ENCODE results near the gene DNAH6.
"Not testable (repeated sequence)": the region's sequence is repeated elsewhere in the genome, so short reads cannot be mapped to it uniquely, and the experiment has no call there.

DNAH6 gene

DNA sequence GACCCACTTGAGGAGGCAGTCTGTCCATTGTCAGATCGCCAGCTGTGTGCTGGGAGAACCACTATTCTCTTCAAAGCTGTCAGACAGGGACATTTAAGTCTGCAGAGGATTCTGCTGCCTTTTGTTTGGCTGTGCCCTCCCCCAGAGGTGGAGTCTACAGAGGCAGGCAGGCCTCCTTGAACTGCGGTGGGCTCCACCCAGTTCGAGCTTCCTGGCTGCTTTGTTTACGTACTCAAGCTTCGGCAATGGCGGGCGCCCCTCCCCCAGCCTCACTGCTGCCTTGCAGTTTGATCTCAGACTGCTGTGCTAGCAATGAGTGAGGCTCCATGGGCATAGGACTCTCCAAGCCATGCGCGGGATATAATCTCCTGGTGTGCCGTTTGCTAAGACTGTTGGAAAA, 5.3 kb upstream of the DNAH6 start:
- DNase-seq (ENCODE audit: low read depth), result not testable (repeated sequence)

DNA sequence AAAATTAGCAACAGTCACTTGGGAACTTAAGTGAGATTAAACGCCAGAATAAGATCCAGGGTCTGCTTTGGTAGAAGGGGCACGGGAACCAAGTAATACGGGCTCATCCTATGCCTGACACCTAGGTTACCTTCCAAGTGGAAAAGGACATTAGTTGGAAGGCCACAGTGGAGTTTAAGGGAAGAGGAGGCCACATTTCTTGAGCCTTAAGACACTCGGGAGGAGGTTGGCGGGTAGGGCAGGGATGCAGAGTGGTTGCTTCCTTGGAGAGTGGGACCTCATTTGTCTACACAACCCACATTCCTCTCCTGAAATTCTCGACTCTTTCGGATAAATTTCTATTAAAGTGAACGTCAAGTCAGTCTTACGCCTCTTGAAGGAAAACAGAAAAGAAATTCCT, 510 bp upstream of the DNAH6 start:
- DNase-seq (ENCODE audit: low read depth), result no peak

DNA sequence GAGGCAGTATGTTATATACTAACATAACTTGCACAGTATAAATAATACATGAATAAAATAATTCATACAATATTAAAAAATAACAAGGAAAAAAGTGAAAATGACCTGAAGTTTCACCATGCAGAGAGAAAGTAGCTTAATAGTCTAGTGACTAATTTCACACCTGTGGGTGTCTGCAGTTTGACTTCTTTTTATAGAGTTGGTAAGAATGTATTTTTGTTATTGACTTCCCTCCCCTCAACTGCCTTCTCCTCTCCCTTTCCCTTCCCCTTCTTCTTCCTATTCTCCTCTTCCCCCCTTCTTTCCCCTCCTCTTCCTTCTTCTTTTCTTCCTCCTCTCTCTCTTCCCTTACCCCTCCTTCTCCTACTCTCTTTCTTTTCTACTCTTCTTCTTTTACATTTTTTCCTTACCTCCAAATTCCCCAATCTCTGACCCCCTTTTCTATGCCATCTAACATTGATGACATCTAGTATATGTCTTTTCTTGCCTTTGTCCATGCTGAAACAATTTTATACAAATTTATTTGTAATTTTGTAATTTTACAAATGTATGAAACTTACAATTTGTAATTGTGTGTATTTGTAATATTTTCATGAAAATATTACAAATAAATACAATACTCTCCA, 3.1 kb downstream of the DNAH6 start:
- no peak for DNase-seq (ENCODE audit: low read depth)

DNA sequence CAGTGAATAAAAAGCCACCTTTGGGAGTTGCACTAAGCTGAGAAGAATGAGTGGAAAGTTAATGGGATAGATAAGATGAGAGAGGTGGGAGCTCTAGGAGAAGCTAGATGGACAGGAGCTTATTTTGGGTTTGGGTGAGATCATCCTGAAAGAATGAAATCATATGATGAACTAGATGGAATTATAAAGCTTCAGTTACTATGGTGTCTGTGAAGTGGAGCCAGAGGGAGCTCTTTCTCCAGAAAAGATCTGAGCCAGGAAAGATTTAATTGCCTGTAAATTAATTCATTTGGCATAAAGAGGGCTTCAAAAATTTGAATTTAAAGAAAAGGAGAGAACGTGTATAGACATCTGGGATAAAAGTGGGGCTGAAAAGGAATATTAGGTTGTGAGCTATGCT, 10.3 kb downstream of the DNAH6 start:
- DNase-seq (ENCODE audit: low read depth), result no peak

DNA sequence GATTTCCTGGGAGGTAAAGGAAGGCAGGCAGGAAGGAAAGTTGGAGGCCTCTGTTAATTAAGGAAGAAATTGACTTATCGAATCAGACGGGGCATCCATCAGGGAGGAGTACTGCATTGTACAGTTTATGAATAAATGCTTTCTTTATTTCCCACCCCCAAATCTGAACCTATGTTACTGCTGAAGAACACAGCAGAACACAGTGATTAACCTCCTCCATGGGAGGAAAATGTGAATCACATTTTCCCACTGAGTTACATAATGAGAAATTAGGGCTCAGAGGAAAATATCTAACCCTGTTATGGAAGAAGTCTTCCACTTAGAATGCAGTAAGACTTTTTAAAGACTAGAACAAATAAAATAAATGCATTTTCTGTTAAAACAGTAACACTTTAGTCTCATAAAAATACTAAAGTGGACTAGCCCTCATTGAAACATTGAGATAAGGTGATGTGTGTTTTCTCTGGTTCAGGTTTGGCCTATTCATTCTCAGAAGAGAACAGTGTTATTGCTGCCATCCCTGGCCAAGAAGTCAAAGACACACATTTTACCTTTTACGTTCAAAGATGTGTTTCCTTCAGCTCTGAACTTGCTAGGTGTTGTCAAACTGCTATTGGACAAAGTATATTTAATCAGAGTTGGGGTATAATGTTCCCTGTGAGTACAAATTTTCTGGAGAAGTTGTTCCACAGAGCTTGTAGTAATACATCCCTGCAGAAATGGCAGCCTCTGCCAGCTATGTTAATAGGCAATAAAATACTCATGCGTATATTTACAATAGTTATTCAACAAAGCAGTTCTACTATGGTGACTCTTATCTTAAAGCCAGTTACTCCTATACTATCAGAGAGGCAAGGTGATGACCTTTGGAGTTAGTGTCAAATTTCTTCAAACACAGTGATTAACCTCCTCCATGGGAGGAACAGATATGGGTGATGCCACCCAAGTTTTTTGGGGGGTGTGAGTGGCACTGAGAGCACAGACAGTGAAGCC, 11.1 kb downstream of the DNAH6 start:
- DNase-seq (ENCODE audit: low read depth), result no peak

DNA sequence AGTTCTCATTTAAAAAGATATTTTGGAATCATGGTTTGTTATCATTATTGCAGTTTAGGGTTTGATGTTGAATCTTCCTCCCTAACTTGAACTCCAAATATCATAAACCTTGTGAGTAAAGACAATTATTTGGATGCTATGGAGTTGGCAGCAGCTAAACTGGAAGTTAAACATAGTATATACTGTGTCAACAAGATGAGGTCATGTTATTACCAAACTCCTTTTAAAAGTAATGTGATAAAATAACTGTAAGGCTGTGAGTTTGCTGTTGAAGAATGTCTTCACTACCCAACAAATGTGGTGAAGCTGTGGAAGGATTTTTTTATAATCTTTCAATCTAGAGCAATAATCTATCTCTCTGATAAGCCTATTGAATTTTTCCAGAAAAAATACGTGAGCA, 16.0 kb downstream of the DNAH6 start:
- no peak for DNase-seq (ENCODE audit: low read depth)

DNA sequence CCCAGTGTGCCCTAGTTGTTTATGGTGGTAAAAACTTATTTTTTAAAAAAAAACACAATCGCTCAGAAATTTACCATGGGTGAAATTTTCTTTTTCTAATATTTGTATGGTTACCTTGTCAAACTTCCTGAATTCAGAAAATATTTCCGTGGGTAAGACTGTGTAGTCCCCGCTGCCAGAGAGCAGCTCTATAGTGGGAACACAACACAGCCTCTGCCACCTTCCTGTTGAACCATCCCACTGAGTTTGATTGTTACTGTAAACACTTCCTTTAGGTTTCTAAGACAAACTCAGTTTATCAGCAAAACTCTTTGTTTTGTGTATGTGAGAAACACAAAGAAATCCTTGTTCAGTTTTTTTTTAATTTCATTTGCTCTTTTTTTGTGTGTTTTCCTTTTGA, 17.9 kb downstream of the DNAH6 start:
- no peak for DNase-seq (ENCODE audit: low read depth)

DNA sequence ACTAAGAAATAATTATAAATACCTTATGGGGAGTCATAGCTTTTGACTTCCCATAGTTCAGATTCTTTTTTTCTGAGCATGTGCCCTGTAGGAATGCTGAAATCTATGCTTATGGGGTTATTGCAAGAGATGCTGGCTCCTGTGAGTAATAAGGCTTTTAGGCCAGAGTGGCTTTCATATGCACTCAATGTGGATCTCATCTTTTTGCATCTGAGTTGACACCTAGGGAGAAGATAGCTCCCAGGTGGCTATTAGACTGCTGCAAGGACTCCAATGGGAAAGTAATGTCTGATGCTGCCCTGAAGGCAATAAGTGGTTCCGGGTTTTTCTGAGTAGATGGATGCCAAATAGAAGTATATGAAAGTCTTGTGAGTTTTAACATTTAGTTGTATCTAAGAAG, 21.0 kb downstream of the DNAH6 start:
- DNase-seq (ENCODE audit: low read depth), result no peak

DNA sequence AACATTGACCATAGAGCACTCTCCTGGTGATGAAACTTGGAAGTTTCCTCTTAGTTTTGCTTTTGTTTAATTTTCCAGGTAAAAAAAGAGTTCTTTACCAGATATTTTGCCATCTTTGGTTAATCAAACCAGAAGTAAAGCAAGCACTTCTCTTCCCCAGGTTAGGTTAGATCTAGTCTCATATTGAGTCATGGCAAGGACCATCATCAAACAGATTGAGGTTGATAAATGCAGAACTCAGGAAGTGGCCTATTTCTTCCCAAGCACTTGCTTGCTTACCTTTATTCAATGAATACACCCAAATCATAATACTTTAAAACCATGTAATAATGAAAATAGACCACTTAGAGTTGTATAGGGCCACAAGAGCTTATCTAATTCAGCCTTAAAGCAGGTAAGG, 23.4 kb downstream of the DNAH6 start:
- no peak for DNase-seq (ENCODE audit: low read depth)

DNA sequence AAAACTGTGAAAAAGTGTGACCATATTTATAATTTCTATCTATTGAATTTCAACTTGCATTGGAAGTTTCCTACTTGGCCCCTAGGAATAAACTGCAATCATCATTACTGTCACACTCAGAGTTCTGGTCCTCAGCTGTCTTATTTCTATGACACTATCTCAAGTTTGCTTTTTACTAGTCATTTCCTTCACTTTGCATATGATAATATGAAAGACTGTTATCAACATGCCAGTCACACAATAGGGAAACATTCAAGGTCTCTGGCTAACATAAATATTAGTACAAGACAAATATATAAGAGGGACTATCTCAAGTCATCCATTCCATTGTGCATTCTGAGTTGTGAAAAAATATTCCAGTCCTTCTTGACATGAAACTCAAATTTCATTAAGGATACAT, 28.7 kb downstream of the DNAH6 start:
- no peak for DNase-seq (ENCODE audit: low read depth)

DNA sequence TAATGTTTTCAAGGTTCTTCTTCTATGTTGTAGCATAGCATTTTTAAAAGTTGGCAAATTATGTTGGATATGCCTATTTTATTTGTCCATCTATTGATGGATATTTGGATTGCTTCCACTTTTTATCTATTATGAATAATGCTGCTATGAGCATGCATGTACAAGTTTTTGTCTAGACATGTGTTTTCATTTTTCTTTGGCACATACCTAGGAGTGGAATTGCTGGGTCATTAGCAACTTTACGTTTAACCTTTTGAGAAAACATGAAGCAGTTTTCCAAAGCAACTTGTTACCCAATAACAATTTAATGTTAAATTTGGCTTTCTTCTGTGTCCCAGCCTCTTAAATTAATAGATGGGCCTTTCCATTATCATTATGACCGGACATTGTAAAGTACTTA, 30.3 kb downstream of the DNAH6 start:
- no peak for DNase-seq (ENCODE audit: low read depth)

DNA sequence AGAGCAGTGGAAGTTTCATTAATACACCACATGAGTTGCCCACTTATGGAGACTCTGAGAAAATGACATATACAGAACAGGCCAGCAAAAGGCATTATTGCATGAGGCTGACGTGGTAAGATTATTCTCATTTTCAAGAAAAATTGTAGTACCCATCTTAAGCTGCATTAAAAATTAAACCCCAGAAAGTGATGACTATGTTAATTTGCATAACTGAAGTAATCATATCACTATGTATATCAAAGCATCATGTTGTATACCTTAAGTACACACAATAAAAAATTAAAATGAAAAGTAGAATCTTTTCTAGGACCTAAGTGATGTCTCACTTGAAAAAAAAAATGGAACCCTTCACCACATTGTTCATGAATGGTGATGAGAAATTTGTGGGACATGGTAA, 32.0 kb downstream of the DNAH6 start:
- DNase-seq (ENCODE audit: low read depth), result no peak

DNA sequence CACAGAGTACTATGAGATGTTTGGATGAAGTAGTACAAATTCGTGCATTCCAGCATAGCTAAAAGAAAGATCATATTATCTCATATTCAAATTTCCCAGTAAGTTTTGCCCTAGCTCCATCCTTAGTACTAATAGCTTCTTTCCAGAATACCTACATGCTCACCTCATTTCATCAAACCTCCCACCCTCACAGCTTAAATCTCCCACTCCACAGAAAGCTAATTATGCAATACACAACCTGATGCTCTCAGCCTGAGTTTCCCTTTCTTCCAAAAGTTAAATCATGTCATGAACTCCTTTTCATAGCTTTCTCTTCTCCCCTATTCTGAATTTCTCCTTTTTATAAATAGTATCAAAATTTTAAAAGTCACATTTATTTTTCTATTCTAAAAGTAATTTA, 34.6 kb downstream of the DNAH6 start:
- DNase-seq (ENCODE audit: low read depth), result no peak

DNA sequence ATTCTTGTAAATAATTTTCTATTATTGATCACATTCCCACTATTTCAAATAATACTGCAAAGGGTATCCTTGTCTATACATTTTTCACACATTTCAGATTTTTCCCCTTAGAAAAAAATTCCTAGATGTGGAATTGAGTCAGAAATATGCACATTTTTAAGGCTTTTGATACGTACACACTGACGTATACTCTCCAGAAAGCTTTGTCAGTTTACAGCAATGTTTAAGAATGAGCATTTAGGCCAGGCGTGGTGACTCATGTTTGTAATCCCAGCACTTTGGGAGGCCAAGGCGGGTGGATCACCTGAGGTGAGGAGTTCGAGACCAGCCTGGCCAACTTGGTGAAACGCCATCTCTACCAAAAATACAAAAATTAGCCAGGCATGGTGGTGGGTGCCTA, 35.2 kb downstream of the DNAH6 start:
- not testable (repeated sequence) for DNase-seq (ENCODE audit: low read depth)

DNA sequence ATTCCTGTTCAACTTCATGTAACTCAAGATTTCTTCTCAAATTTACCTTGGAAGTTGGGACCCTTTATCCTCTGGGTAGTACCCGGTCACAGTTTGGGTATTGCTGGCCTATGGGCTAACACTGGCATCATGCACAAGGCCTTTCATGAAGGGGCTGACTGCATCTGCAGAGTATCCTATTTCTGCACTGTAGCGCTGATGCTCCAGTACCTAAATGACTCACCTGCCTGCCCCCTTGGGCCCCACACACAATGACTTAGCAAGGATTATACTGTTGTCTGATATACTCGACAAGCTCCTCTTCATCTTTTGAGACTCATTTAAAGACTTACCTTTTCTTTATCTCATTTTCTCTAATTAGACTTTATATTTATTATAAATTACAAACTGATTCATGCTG, 39.9 kb downstream of the DNAH6 start:
- no peak for DNase-seq (ENCODE audit: low read depth)

DNA sequence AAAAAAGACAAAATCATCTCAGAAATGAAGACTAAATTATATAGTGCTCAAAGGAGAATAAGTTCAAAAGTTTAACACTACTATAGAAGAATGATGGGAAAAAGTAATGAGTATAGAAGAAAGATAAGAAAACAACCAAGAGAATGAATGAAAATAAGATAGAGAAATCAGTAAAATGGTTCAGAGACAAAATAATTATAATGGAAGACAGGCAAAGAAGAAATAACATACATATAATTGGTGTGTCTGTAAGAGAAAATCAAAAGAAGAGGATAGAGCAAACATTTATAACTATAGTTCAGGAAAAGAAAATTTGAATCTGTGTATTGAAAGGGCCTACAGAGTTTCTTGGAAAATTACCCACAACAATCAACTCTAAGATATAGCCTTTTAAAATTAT, 43.5 kb downstream of the DNAH6 start:
- DNase-seq (ENCODE audit: low read depth), result no peak

DNA sequence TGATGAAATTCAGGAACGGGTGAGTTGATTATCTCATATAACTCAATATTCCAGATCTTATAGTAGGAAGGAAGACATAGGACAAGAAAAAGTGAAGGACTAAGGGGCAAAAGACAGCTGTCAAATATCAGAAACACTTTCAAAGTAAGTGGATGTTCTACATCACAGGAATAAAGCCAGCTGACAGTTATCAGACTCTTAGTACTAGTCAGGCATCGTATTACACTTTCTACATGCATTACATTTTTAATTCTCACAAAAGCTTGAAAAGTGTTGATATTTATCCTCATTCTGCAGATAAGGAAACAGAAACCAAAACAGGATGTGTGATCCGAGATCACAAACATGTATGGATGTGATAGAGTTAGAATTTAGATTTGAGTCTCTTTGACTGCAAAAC, 63.4 kb downstream of the DNAH6 start:
- no peak for DNase-seq (ENCODE audit: low read depth)

DNA sequence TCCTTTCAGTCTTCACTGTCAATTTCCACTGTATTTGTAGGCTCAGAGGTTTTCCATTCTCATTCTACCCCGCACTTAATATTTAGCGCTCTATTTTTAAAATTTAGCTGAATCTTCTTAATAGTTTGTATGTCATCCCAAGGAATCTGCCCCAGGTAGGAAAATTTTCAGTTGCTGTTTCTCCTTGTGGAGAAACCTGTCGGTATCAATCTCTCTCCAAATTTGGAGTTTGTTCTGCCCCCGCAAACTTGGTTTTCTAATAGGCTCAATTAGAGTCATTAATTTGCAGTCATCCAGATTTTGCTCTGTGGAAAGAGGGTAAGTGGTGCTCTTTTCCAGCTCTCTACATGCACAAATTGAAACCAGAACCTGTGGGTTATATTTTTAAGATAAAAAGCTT, 87.6 kb downstream of the DNAH6 start:
- no peak for DNase-seq (ENCODE audit: low read depth)

DNA sequence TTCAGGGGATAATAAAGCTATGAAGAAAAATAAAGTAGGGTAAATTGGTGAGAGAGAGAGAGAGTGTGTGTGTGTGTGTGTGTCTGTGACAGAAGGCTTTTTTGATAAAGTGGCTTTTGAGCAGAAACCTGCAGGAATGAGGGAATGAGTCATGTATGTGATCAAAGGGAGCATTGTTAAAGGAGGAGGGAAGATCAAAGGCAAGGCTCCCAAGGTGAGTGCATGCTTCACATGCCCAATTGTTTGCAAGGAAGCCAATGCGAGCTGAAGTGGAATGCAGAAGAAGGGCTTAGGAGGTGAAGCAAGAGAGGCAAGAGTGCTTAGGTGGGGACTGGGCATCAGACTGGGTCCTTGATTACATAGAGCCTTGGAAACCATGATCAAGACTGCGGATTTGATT, 96.8 kb downstream of the DNAH6 start:
- DNase-seq (ENCODE audit: low read depth), result no peak

DNA sequence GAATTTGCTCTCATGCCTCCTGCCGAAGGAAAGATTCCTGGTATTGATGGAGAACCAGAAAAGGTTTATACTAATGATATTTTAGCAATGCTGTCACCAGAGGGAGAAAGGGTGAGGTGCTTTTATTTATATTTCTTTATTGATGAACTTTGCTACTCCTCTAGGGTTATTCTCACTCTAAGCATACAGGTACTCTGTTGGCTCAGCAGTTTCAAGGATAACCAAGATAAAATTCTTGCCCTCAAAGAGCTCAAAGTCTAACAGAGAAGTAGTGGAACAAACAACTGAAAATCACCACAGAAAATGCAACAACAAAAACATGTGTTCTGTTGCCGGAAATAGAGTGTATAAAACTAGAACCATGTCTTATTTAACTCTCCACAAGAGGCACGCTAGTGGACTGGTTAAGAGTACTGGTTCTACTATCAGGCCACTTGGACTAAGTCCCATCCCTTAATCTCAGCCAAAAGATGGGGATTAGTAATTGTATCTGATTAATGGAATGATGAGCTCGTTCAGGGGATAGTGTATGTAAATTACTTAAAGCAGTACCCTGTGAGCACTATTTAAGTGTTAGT, 103.6 kb downstream of the DNAH6 start:
- DNase-seq (ENCODE audit: low read depth), result no peak

DNA sequence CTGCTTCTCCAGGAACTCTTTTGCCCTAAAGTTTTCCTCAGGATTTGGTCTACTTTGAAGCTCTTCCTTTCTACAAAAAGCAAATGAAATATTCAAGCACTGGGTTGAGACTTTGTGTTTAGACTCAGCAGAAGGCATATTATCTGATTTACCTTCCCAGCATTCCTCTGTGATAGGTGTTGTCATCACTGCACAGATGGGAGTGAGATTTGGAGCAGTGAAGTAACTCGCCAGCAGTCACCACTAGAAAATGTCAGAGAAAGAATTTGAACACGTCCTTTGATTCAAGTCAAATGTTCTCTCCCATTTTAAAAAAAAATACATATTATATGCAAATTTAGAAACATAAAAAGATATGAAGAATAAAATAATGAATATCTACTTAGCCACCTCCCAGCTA, 112.2 kb downstream of the DNAH6 start:
- DNase-seq (ENCODE audit: low read depth), result no peak

DNA sequence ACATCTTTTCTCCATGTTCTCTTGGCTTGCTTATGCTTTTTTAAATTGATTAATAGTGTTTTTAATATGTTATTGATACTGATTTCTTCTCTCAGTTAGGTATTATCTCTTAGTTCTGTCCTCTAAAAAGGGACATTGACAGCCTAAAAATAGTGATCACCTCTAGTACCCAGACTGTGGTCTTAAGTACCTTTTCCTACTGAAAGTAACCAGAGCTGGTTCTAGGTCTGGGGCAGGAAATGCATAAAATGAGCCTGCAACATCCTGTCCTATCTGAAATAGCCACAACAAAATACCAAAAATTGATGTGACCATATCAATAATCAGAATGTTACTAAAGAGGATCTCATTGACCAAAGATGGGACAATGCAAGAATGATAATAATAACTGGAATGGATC, 113.3 kb downstream of the DNAH6 start:
- DNase-seq (ENCODE audit: low read depth), result no peak

DNA sequence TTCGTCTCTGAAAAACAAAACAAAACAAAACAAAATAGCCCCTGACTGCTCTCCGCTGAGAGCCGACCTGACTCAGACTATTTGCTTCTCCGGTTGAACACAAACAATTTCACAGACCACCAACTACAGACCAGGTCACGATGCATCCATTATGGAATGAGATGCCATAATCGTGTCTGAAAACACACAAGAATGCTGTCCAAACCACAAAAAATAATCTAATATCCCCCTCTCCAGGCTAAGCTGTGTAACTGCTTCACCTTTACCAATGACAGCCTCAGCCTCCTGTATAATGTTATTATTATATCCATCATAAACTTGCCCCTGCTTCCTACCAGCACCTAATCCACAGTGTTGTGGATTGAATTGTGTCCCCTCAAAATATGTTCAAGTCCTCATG, 114.7 kb downstream of the DNAH6 start:
- DNase-seq (ENCODE audit: low read depth), result no peak
